HepG2 (cell line): ENCODE data around the gene TMX3. TPM values are rescaled to one million over a fixed set of nuclear protein-coding genes. Genes with fewer than 3 reads are reported as not detected.

Experiments used
- CSRNP2 ChIP-seq: sonication (generic); formaldehyde crosslinking; conservative IDR thresholded peaks from 2 replicates; pipeline ENCODE4 v1.8.0; 2022; ENCODE audit warnings: low read depth, missing genetic modification reagents
- HDAC1 ChIP-seq: sonication (generic); formaldehyde crosslinking; IDR thresholded peaks from 2 replicates; pipeline ENCODE4 v1.5.1; 2020; ENCODE audit warnings: mild to moderate bottlenecking, missing genetic modification reagents
- SNAPC4 ChIP-seq: sonication (generic); formaldehyde crosslinking; IDR thresholded peaks from 2 replicates; pipeline ENCODE4 v1.4.0; 2020; ENCODE audit warnings: mild to moderate bottlenecking, missing genetic modification reagents
- ZBTB14 ChIP-seq: sonication (generic); formaldehyde crosslinking; IDR thresholded peaks from 2 replicates; pipeline ENCODE4 v1.4.0; 2020; ENCODE audit warnings: missing genetic modification reagents
- ZNF335 ChIP-seq: sonication (generic); formaldehyde crosslinking; IDR thresholded peaks from 2 replicates; pipeline ENCODE4 v1.4.0; 2020; ENCODE audit warnings: missing genetic modification reagents
- ZNF616 ChIP-seq: sonication (generic); formaldehyde crosslinking; IDR thresholded peaks from 2 replicates; pipeline ENCODE4 v1.5.0; 2020; ENCODE audit warnings: low read depth, mild to moderate bottlenecking, missing genetic modification reagents
- polyA plus RNA-seq, 8 experiments: library from polyadenylated mRNA; depleted of rRNA in 3 of 8; stranded (reverse) in 7 of 8; unstranded in 1 of 8; fragments of >200 nt; fragmentation: Illumina TruSeq in 4 of 8; extraction: Trizol in 4 of 8; gene quantifications; 2 replicates each; pipeline versions ENCODE4 v1.2.1 to v1.2.3, GENCODE V29; 2011 to 2016; ENCODE audit warnings: low read depth in 4 of 8, missing spikeins in 1 of 8, mixed read lengths in 1 of 8; ENCODE audit not compliant: insufficient read depth in 1 of 8
- total RNA-seq, 5 experiments: library from RNA; depleted of rRNA; stranded (reverse); fragments of >200 nt; fragmentation: Illumina TruSeq; extraction: Trizol; gene quantifications; 2 replicates each; pipeline ENCODE4 v1.2.3, GENCODE V29; 2016; ENCODE audit warnings: low read depth in 1 of 5

Gene TMX3
- total and polyA plus RNA-seq, 2 of the 13 experiments (the other 11 are each of a cell fraction or from before 2014, with no cell fraction given), result 12.9 to 25.0 TPM

- TF ChIP-seq CSRNP2 (CRISPR knock-in tag), result no peak
- TF ChIP-seq ZNF616 (CRISPR knock-in tag), result no peak
- TF ChIP-seq HDAC1, result no peak
- no peak for TF ChIP-seq ZNF335 (CRISPR knock-in tag)
- no peak for TF ChIP-seq SNAPC4 (CRISPR knock-in tag)
- no peak for TF ChIP-seq ZBTB14 (CRISPR knock-in tag)
Observed at GRCh38 chr18:68660354-68661183, 54.3 kb downstream of the TMX3 start (continued).
